IPS DF 19.7 (cell line): ENCODE results near the gene NPM3.
"Not testable (repeated sequence)": the region's sequence is repeated elsewhere in the genome, so short reads cannot be mapped to it uniquely, and the experiment has no call there.

Experiments
- DNase-seq: peaks from one replicate; pipeline ENCODE4 v3.0.0-alpha.2; 2013; ENCODE audit warnings: low read depth, low spot score

NPM3 gene

GRCh38 chr10:101807158-101807557, 23.9 kb upstream of the NPM3 start:
- DNase-seq = no peak

DNA sequence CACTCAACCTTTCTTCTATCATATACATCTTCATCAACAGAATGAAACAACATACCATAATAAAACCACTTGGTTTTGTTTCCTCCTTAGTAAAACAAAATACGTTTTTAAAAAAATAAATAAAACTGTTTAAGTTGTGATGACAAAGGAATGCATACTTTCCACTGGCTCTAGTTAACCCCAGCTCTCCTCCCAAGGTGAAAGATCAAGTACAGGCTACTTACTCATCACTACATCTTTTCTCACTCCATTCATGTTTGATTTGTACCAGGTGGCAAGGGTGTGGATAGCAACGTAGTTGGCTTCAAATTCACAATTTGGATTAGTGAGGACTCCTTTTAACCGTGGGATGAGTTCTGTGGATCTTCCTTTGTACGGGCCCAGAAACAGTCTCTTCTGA, 20.3 kb upstream of the NPM3 start:
- DNase-seq = no peak

DNA sequence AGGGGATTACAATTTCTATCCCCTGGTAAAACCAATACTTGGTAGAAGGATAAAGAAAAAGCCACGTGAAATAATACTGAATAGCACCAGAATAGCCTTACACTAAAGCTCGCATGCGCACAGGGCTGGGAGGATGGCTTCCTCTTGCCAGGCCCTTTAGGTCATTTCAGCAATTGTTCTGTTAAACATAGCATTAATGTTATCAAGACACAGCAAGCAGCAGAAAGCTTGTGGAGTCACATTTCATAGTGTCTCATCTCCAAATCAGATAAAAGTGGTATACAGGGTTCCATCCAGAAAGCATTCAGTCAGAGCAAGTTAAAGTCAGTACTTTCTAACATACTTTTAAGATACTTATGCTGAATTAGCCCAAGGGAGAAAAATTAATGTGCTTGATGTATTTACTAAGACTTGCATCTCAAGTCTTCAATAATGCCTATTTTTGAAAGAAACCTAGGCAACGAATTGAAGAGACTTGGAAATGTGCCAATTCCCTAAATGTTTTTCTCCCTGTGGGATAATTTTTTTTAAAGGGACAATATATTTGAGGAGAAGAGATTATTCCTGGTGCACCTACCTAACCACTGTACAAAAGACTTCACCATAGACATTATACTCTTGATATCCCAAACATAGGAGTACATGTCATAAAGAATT, 14.3 kb upstream of the NPM3 start:
- no peak for DNase-seq

- no peak for DNase-seq
These were observed 10.3 kb upstream of the NPM3 start for GRCh38 chr10:101793526-101793925.

- DNase-seq = no peak
These were observed 6.4 kb upstream of the NPM3 start for GRCh38 chr10:101789686-101790085.

DNA sequence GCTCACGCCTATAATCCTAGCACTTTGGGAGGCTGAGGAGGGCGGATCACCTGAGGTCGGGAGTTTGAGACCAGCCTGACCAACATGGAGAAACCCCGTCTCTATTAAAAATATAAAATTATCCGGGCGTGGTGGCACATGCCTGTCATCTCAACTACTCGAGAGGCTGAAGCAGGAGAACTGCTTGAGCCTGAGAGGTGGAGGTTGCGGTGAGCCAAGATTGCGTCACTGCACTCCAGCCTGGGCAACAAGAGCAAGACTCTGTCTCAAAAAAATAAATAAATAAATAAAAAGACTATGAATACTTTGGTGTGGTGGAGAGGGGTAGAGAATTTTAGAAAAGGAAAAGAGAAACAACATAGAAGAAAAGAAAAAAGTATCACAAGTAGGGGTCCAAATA, 6.0 kb upstream of the NPM3 start:
- not testable (repeated sequence) for DNase-seq

DNA sequence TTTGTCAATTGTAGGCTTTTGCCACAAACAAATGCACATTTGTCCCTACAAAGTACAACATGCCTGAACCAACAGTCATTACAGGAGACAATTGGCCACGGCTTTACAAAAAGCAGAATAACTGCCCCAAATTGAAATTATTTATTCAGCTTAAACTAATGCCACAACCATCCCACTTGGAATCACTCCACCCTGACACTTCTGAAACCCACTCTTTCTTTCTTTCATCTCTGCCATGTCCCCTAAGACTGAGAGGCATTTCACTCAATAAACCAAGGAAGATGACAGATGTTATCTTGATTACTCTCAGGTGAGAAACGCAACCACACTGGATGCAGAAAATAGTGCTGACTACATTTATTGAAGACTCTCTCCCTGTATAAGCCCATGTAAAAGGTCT, 2.6 kb upstream of the NPM3 start:
- no peak for DNase-seq

GRCh38 chr10:101784558-101784957, 1.3 kb upstream of the NPM3 start:
- DNase-seq = no peak

DNA sequence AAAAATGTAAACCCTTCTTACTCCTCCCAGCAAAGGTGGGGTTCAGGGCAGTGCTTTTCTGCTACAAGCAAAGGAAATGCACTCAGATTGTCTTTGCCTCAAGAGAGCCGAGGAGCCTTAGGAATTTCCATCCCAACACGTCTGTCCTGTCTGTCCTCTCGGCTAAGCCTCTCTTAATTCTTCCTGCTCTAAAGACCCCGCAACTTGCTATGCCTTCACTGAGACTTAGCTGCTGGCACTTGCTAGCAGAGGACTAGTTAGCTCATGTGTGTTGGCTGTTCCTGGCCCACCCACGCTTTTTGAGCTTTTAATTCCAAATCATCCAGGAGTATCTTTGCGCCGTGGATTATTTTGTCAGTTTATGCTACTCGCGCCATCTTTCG, 481 bp upstream of the NPM3 start:
- DNase-seq = no peak

- no peak for DNase-seq
These were observed 1.0 kb downstream of the NPM3 start for GRCh38 chr10:101781984-101782810.

DNA sequence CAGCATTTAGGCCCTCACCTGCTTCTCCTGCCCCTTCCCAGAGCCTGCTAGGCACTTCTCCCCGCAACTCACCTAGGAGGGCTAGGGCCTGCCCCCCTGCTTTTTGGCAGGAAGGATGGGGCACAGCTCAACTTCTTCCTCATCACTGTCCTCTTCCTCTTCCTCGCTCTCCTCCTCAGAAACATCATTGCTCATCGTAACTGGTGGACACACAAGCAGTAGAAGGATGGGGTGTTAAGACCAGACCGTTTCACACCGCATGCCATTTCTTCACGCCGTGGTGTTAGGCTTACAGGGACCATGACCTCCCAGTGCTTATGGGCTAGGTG, 1.6 kb downstream of the NPM3 start:
- no peak for DNase-seq

DNA sequence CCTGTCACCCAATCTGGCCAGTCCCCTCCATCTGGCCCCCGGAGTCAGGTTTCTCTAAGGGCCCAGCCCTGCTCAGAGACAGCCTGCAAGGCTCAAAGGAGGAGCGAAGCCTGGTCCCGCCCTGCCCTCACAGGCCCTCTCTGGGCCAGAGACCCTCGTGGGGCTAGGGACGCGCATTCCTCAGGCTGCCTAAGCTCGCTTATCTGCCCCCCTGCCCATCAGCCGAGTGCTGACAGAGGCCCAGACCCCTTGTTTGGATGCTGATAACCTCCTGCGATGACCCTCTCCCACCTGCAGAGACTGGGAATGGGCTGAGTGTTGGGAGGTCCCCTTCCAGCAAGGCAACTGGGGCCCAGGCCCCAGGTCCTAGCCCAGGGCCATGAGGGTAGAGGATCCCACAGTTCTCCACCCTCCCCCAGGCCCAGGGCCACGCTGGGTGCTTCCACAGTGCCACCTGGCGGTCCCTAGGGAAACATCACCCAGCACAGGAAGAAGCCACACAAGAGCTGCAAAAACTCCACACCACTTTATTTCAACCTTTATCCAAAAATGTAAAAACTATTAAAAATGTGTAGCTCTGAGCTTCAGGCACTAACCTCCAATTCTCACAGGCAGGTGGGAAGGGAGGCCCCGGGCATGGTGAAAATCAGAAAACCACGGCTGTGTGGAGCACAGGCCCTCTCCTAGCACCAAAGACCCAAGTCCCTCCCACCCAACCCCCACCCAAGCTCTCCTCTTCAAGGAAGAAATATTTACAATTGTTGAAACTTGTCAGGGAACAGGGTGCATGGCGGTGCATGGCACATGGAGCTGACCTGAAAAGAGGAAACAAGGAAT, 2.2 kb downstream of the NPM3 start:
- no peak for DNase-seq

GRCh38 chr10:101780187-101780817, 2.9 kb downstream of the NPM3 start:
- no peak for DNase-seq

DNA sequence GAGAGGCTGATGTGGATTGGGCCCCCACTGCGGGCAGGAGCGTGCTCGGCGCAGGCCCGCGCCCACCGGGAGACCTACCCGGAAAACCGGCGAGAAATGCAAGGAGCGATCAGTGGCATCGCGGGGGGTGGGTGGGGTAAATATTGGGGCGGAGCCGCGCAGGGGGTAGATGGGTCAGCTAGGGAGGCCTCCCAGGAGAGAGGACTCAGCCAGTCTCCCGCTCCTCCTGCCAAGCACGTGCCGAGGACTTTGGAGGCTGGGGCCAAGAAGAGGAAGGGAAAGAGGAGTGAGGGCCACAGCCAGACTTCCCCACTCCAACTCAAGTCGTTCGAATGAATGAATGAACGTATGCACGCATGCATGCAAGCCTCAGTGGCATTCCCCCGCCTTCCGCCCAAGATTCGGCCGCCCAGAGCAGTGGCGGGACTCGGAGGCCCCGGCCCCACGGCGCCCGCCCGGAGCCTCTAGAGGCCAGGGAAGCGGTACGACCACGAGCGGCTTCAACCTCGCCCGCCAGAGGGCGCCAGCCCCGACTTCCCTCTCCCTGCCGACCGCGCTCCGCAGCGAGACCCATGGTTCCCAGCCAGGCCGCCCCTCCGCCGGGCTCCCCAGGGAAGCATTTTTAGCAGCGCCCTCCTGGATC, 3.6 kb downstream of the NPM3 start:
- DNase-seq = no peak

- DNase-seq = peak; percentile 73
These were observed 4.3 kb downstream of the NPM3 start for GRCh38 chr10:101778781-101779543.

- no peak for DNase-seq
These were observed 5.0 kb downstream of the NPM3 start for GRCh38 chr10:101778151-101778780.

DNA sequence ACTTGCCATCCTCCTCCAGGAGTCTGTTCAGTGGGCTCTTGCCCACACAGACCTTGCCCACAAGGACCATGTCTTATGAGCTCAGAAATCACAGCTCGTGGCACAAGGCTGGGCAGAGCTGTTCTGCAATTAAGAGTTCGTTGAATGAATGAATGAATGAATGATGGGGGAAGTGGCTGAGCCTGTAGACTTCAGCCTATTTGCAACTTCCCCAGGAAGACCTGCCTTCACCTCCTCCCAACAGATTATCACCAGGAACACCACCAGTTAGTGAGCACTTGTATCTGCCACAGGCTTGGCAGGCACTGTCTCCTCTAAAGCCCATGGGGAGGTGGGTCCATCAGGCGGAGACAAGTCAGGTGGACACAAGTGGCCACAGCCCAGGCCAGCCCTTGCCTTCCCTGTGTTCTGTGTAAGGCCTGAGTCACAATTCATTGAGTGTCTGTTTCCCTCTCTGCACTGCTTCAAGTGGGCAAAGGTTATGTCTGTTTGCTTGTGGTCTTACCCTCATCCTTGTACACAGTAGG, 5.6 kb downstream of the NPM3 start:
- DNase-seq = no peak

DNA sequence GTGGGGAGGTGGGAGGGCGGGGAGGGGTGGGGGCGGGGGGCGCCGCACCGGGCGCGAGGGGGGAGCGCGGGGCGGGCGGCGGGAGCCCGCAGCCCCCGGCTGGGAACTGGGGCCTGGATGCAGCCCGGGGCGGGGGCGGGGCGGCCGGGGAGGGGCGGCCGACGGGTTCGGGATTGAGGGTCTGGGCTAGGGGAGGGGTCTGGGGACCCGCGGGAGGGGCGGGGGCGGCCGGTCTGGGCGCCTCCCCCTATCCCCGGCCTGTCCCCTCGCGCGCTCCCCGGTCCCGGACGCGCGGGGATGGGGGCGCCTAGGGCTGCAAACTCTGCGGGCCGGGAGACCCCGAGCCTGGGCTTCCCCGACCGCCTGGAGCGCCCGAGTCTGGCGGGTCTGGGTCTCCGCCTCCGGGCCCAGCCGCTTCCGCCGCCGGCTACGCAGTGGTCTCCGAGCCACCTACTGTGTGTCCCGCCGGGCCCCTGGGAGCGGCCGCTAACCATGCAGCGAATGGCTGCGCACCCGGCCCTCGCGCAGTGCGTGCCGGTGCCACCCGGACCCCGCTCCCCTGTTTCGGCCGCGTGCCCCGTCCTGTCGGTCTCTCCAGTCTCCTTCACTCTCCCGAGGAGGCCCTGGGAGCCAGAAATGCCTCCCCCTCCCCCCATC, 7.0 kb downstream of the NPM3 start:
- DNase-seq = no peak

DNA sequence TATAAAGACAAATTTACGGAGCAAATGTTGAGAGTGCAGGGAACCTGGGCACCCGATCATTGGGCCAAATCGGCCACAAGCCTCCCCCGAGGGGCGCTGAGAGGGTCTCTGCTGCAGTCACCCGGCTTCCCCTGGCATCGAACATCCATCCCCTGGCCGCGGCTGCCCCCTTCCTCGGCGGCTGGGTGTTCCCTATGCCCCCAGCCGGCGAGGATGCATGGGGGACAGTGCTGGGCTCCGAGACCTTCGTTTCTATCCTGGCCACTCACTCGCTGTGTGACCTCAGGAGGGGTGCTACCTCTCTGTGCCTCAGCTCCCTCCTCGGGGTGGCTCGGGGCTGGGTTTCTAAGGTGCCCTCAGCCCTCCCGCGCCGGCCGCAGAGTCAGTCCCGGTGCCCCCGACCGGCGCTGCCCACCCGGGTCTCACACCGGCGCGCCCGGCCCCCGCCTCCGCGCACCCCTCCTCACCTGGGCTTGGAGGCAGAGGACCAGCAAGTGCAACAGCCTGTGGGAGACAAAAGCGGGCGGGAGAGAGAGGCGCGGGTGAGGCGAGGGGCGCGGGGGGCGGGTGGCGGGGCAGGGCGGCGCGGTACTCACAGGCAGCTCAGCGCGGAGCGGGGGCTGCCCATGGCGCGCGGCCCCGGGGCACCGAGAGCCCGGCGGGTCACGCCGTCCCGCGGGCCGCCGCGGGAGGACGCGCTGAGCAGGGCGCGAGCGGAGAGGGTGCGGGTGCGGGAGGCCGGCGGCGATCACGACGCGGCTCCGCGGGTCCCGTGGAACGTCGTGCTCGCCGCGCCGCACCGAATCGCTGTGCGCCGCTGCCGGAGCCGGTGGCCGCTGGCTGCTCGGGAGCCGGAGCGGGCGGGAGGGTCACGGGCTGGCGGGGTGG, 7.7 kb downstream of the NPM3 start, which contains the start of gene FGF8:
FGF8 (minus strand) TSS at position 842 of the 888 bp plus-strand sequence; CDS start at position 628, 214 bp downstream.
- DNase-seq = no peak
